AG10803 (cell line): ENCODE results near the gene LILRA5.

Experiments used
- DNase-seq: peaks from one replicate; pipeline ENCODE4 v3.0.0; 2010; ENCODE audit warnings: low read depth
- H3K4me3 ChIP-seq: 2 replicates; pipeline ENCODE4 v1.5.1; 2011; ENCODE audit warnings: mild to moderate bottlenecking, low read length, control low read depth
- CTCF ChIP-seq: conservative IDR thresholded peaks from 2 replicates; pipeline ENCODE4 v1.5.1; 2011; ENCODE audit warnings: mild to moderate bottlenecking, low read length, control low read depth, inconsistent platforms

The LILRA5 gene

DNA sequence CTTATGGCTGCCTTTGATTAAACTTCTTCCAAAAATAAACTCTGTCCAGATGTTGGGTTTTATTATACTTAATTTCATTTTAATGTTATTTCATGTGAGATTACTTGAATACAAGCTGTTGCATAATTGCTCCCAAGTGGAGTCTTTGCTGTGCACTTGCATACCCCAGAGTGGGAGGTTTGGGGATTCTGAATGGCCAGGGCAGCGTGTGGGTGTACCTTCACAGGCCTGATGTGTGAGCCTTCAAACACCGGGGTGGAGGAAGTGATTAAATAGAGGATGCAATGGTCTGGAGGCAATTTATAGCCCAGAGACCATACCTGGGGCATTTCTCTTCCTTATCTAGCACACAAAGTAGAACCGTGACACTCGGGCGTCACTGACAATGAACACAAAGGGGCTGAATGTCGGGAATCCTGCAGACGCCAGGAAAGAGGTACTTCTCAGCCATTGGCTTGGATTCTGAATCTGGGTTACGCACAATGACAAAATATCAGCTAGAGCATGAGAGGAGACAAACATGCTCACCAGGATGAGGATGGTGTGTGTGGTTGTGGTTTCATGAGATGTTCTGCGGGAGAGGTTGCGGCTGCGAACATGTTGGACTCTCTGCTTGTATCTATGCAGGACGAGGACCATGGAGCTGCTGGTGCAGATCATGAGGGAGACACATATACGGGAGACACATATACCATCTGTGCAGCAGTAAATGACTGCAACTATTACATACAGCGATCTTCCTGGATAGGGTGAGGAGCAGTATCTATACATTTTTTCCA is 7.1 kb upstream of the LILRA5 start:
- TF ChIP-seq CTCF, result no peak
- no peak for DNase-seq
- no peak overlapping the region for H3K4me3 ChIP-seq

DNA sequence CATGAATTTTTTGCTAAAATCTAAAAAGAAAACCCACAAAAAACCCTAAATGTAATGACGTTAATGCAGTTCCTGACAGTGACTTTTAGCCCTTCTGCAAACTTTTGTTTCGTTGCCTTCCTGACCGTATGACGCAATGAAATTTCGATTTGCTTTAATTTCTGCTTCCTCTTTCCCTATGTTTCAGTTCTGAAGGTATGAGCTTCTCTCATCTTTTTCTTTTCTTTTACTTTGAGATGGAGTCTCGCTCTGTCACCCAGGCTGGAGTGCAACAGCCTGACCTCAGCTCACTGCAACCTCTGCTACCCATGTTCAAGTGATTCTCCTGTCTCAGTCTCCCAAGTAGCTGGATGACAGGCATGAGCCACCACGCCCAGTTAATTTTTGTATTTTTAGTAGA is 6.1 kb upstream of the LILRA5 start:
- H3K4me3 ChIP-seq, result no peak overlapping the region
- no peak for DNase-seq
- no peak for TF ChIP-seq CTCF

- H3K4me3 ChIP-seq, result no peak overlapping the region
- TF ChIP-seq CTCF, result no peak
- DNase-seq, result no peak
These were observed 4.9 kb upstream of the LILRA5 start for GRCh38 chr19:54317965-54318240.

DNA sequence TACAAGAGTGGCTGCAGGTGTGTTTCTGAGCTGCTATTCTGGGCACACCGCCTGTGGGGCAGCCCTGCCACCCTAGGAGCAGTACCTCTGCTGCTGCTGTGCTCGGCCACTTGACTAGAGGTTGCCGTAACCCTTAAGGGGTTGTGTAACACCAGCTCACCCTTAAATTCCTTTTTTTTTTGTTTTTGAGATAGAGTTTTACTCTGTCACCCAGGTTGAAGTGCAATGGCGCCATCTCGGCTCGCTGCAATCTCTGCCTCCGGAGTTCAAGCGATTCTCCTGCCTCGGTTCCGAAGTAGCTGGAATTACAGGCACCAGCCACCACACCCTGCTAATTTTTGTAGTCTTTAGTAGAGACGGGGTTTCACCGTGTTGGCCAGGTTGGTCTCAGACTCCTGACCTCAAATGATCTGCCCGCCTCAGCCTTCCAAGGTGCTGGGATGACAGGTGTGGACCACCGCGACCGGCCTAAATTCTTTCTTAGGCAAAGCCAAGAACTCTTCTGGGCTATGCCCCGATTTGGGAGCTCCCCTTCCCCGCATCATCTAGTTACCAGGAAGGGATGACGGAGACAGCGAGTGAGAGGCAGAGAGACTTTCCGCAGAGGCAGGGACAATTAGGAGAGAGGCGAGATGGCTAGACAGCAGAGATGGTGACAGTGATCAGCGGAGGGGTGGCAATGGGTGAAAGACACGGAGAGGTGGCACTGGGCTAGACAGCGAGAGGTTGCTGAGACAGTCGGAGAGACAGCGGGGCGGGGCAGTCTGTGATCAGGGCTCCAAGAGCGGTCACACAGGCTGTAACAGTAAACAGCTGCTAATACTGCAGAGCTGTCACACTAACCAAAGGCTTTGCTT is 4.4 kb upstream of the LILRA5 start:
- no peak for DNase-seq
- TF ChIP-seq CTCF, result no peak
- no peak overlapping the region for H3K4me3 ChIP-seq

- TF ChIP-seq CTCF, result no peak
- no peak for DNase-seq
- no peak overlapping the region for H3K4me3 ChIP-seq
These were observed 3.8 kb upstream of the LILRA5 start for GRCh38 chr19:54316746-54317107.

DNA sequence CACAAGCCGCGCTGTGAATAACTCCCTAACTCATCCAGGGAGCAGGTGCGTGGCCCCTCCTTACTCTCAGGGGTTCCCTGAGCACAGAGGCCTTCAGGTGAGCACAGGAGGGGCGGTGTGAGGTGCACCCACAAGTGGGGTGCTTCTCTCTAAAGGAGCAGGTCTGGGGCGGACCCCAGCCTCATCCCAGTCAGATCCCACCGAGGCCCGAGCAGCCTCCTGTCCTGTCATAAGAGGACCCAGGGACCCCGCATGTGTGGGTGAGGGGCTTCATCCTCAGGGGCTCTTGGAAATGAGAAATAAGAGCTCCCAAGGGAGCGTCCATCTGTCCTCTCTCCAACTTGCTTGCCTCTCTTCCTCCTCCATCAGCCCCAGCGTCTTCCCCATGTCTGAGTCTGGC is 3.0 kb upstream of the LILRA5 start:
- TF ChIP-seq CTCF, result no peak
- no peak for DNase-seq
- no peak overlapping the region for H3K4me3 ChIP-seq

DNA sequence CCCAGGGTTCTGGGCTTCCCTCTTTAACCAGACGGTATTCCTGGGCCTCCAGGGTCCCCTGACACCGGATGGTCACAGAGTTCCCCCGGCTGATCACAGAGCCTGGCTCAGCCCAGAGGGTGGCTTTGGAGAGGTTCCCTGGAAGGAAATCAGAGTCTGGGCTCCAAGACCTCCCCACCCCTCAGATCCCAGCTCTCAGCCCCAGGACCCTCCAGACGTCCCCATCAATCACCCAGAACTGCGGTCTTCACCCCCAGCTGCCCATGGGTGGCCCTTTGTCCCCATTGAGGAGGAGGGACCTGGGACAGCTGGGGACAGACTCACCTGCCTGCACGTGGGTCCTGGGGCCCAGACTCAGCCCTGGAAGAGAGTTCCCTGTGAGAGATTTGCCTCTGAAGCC is 955 bp downstream of the LILRA5 start:
- no peak for TF ChIP-seq CTCF
- DNase-seq, result no peak
- no peak overlapping the region for H3K4me3 ChIP-seq
